Peyer's patch (tissue), 4 donors: Measurements from ENCODE around the gene GCGR. TPM values are rescaled to one million over a fixed set of nuclear protein-coding genes. Genes with fewer than 3 reads are reported as not detected.

Experiments used
- DNase-seq, 3 donors: peaks; one replicate each; pipeline ENCODE4 v3.0.0-alpha.2; 2017 to 2019
- H3K27ac ChIP-seq, 4 donors: fragments of 200-600 bp; sonication (generic); one replicate each; pipeline ENCODE4 v1.5.1; 2016 to 2019
- H3K27me3 ChIP-seq, 2 donors: fragments of 200-600 bp; sonication (generic); one replicate each; pipeline ENCODE4 v1.5.1; 2019
- H3K36me3 ChIP-seq, 3 donors: fragments of 200-600 bp; sonication (generic); one replicate each; pipeline ENCODE4 v1.5.1; 2016 to 2019
- H3K4me1 ChIP-seq, 4 donors: fragments of 200-600 bp; sonication (generic); one replicate each; pipeline ENCODE4 v1.5.1; 2016 to 2019
- H3K4me3 ChIP-seq, 4 donors: fragments of 200-600 bp; sonication (generic); 1 replicate in 3 of 4; 2 replicates in 1 of 4; pipeline ENCODE4 v1.5.1; 2016 to 2019; ENCODE audit warnings: mild to moderate bottlenecking in 1 of 4
- H3K9me3 ChIP-seq, 4 donors: fragments of 200-600 bp; sonication (generic); one replicate each; pipeline ENCODE4 v1.5.1; 2016 to 2019; ENCODE audit warnings: mild to moderate bottlenecking in 1 of 4
- CTCF ChIP-seq, 6 experiments: fragments of 450-650 bp in 4 of 6; fragments of 200-600 bp in 2 of 6; sonication (generic) in 1 of 6; IDR thresholded peaks; one replicate each; pipeline ENCODE4 v1.5.1; 2017 to 2019; ENCODE audit warnings: antibody characterized with exemption in 6 of 6, mild to moderate bottlenecking in 3 of 6, moderate library complexity in 1 of 6
- POLR2A ChIP-seq, 2 donors: fragments of 450-650 bp; IDR thresholded peaks; one replicate each; pipeline ENCODE4 v1.5.1; 2017; ENCODE audit warnings: antibody characterized with exemption in 2 of 2, mild to moderate bottlenecking in 2 of 2, moderate library complexity in 2 of 2
- total RNA-seq, 4 donors: library from RNA; depleted of rRNA; stranded (reverse); fragments of >200 nt; gene quantifications; one replicate each; pipeline ENCODE4 v1.1.0, GENCODE V29; 2016

GCGR gene
- total RNA-seq, 4 donors from 2014 or later = 0.67 to 1.1 TPM; not detected in 2

GRCh38 chr17:81821147-81821546 is 17.2 kb downstream of the GCGR start:
- peak overlapping the region in 2 of 4 donors; percentile 86 to 92 for H3K27ac ChIP-seq
- peak overlapping the region in 1 of 4 donors; percentile 18 for H3K4me3 ChIP-seq
- TF ChIP-seq CTCF (IDR thresholded peaks at IDR 0.05) = no peak
- no peak for TF ChIP-seq POLR2A (IDR thresholded peaks at IDR 0.05)
- no peaks in the 10 kb centered on the region for H3K9me3 ChIP-seq
- DNase-seq = no peak
- H3K4me1 ChIP-seq = peaks cover 0 to 15% (median 8%) of the 10 kb centered on the region in 4 donors
- H3K27me3 ChIP-seq = no peaks in the 10 kb centered on the region
- peaks cover 0 to 7% (median 0%) of the 10 kb centered on the region in 3 donors for H3K36me3 ChIP-seq

GRCh38 chr17:81821603-81822311 is 17.8 kb downstream of the GCGR start:
- peak overlapping the region in 1 of 4 donors; percentile 18 for H3K4me3 ChIP-seq
- H3K36me3 ChIP-seq = peaks cover 0 to 7% (median 0%) of the 10 kb centered on the region in 3 donors
- no peaks in the 10 kb centered on the region for H3K27me3 ChIP-seq
- peak in 1 of 2 donors; percentile 25 for TF ChIP-seq POLR2A (IDR thresholded peaks at IDR 0.05)
- TF ChIP-seq CTCF (IDR thresholded peaks at IDR 0.05) = peak in 4 of 6 experiments; percentile 40 to 89 (median 86)
- peaks cover 0 to 15% (median 8%) of the 10 kb centered on the region in 4 donors for H3K4me1 ChIP-seq
- no peaks in the 10 kb centered on the region for H3K9me3 ChIP-seq
- peak overlapping the region; percentile 31 to 92 (median 78) for H3K27ac ChIP-seq
- peak; percentile 21 to 95 (median 92) for DNase-seq

- no peak for DNase-seq
- peaks cover 0 to 7% (median 0%) of the 10 kb centered on the region in 3 donors for H3K36me3 ChIP-seq
- no peaks in the 10 kb centered on the region for H3K9me3 ChIP-seq
- no peak for TF ChIP-seq POLR2A (IDR thresholded peaks at IDR 0.05)
- TF ChIP-seq CTCF (IDR thresholded peaks at IDR 0.05) = no peak
- peak overlapping the region; percentile 31 to 92 (median 78) for H3K27ac ChIP-seq
- peaks cover 0 to 15% (median 8%) of the 10 kb centered on the region in 4 donors for H3K4me1 ChIP-seq
- no peak overlapping the region for H3K4me3 ChIP-seq
- H3K27me3 ChIP-seq = no peaks in the 10 kb centered on the region
Observed at GRCh38 chr17:81822312-81822637, 18.3 kb downstream of the GCGR start.

- TF ChIP-seq CTCF (IDR thresholded peaks at IDR 0.05) = no peak
- no peak for DNase-seq
- Histone ChIP-seq H3K4me1 (peaks cover 0 to 15% (median 8%) of the 10 kb centered on the region in 4 donors), H3K27me3 (no peaks in the 10 kb centered on the region), H3K9me3 (no peaks in the 10 kb centered on the region), H3K36me3 (peaks cover 0 to 7% (median 0%) of the 10 kb centered on the region in 3 donors), H3K4me3 (no peak overlapping the region), H3K27ac (peak overlapping the region in 1 of 4 donors; percentile 92)
Observed at GRCh38 chr17:81822996-81823819, 19.3 kb downstream of the GCGR start.

- Histone ChIP-seq H3K27me3 (no peaks in the 10 kb centered on the region), H3K9me3 (no peaks in the 10 kb centered on the region), H3K36me3 (peaks cover 0 to 7% (median 0%) of the 10 kb centered on the region in 3 donors), H3K27ac (no peak overlapping the region), H3K4me1 (peaks cover 0 to 15% (median 8%) of the 10 kb centered on the region in 4 donors), H3K4me3 (no peak overlapping the region)
- no peak for DNase-seq
- no peak for TF ChIP-seq CTCF (IDR thresholded peaks at IDR 0.05)
- no peak for TF ChIP-seq POLR2A (IDR thresholded peaks at IDR 0.05)
Observed at GRCh38 chr17:81823820-81824550, 20.0 kb downstream of the GCGR start.
